ENCODE measurements around the gene PLEKHG2.

Gene PLEKHG2

GRCh38 chr19:39379865-39380396 is 32.5 kb upstream of the PLEKHG2 start:
- Histone ChIP-seq H3K4me3 (ENCODE audit: low read depth, low read length) (no peak overlapping the region), H3K27ac (no peak overlapping the region), H3K36me3 (peaks cover 92% of the 10 kb centered on the region), H3K9me3 (ENCODE audit: severe bottlenecking) (no peaks in the 10 kb centered on the region), H3K27me3 (ENCODE audit: insufficient read depth, low read depth, severe bottlenecking) (no peaks in the 10 kb centered on the region)
- no peak for DNase-seq
- no peak for TF ChIP-seq CTCF (IDR thresholded peaks at IDR 0.05; ENCODE audit: low read depth, low read length)

GRCh38 chr19:39380521-39381502 is 31.7 kb upstream of the PLEKHG2 start:
- Histone ChIP-seq H3K27ac (no peak overlapping the region), H3K4me3 (ENCODE audit: low read depth, low read length) (no peak overlapping the region), H3K27me3 (ENCODE audit: insufficient read depth, low read depth, severe bottlenecking) (no peaks in the 10 kb centered on the region), H3K36me3 (peaks cover 90% of the 10 kb centered on the region), H3K9me3 (ENCODE audit: severe bottlenecking) (no peaks in the 10 kb centered on the region)
- no peak for TF ChIP-seq CTCF (IDR thresholded peaks at IDR 0.05; ENCODE audit: low read depth, low read length)
- DNase-seq: no peak

GRCh38 chr19:39381910-39382611 is 30.4 kb upstream of the PLEKHG2 start:
- H3K27me3 ChIP-seq (ENCODE audit: insufficient read depth, low read depth, severe bottlenecking): no peaks in the 10 kb centered on the region
- H3K9me3 ChIP-seq (ENCODE audit: severe bottlenecking): no peaks in the 10 kb centered on the region
- DNase-seq: no peak
- TF ChIP-seq CTCF (IDR thresholded peaks at IDR 0.05; ENCODE audit: low read depth, low read length): no peak
- peaks cover 90% of the 10 kb centered on the region for H3K36me3 ChIP-seq
- no peak overlapping the region for H3K4me3 ChIP-seq (ENCODE audit: low read depth, low read length)
- H3K27ac ChIP-seq: no peak overlapping the region

GRCh38 chr19:39382991-39383828 is 29.3 kb upstream of the PLEKHG2 start:
- DNase-seq: no peak
- no peak for TF ChIP-seq CTCF (IDR thresholded peaks at IDR 0.05; ENCODE audit: low read depth, low read length)
- Histone ChIP-seq H3K9me3 (ENCODE audit: severe bottlenecking) (no peaks in the 10 kb centered on the region), H3K4me3 (ENCODE audit: low read depth, low read length) (no peak overlapping the region), H3K27ac (no peak overlapping the region), H3K36me3 (peaks cover 90% of the 10 kb centered on the region), H3K27me3 (ENCODE audit: insufficient read depth, low read depth, severe bottlenecking) (no peaks in the 10 kb centered on the region)

DNA sequence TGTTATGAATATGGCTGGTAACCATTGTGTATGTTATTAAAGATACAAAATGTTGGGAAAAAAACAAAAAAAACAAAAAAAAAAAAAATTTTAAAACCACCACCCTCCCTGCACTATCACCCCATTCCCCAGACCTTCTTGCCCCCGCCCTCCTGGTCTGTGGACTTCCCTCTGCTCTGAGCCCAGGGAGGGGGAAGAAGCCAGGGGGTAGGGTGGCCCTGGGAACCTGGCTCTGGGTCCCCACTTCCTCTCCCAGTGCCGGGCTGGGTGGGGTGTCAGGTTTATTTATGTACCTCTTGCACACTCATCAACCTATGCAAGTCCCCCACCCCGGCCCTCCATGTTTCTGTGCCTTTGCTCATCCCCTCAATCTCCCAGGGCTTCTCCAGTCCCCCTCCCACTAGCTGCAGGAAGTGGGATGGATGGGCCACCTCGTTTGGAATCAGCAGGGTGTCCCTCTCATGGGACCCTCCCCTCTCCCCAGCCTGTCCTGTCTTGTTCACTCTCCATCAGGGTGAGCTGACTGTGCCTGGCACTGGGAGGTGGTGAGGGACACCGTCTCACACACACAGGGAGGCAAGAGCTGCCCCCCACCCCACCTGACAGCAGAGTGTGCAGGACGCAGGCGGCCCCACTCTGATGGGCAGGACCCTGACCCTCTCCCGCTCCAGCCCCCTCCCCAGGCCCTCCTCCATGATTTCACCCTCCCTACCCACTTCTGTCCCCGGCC is 27.5 kb upstream of the PLEKHG2 start:
- Histone ChIP-seq H3K27me3 (ENCODE audit: insufficient read depth, low read depth, severe bottlenecking) (no peaks in the 10 kb centered on the region), H3K36me3 (peaks cover 90% of the 10 kb centered on the region), H3K27ac (no peak overlapping the region), H3K9me3 (ENCODE audit: severe bottlenecking) (no peaks in the 10 kb centered on the region), H3K4me3 (ENCODE audit: low read depth, low read length) (no peak overlapping the region)
- no peak for TF ChIP-seq CTCF (IDR thresholded peaks at IDR 0.05; ENCODE audit: low read depth, low read length)
- no peak for DNase-seq
